Measurements from ENCODE around the gene THOC3. TPM values are rescaled to one million over a fixed set of nuclear protein-coding genes. Genes with fewer than 3 reads are reported as not detected.
"Not testable (repeated sequence)": the region's sequence is repeated elsewhere in the genome, so short reads cannot be mapped to it uniquely, and the experiment has no call there.

Gene THOC3, protein sequence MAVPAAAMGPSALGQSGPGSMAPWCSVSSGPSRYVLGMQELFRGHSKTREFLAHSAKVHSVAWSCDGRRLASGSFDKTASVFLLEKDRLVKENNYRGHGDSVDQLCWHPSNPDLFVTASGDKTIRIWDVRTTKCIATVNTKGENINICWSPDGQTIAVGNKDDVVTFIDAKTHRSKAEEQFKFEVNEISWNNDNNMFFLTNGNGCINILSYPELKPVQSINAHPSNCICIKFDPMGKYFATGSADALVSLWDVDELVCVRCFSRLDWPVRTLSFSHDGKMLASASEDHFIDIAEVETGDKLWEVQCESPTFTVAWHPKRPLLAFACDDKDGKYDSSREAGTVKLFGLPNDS
- 10 to 100 TPM; 16.3 to 46.8 (median 30.4) TPM for total RNA-seq

DNA sequence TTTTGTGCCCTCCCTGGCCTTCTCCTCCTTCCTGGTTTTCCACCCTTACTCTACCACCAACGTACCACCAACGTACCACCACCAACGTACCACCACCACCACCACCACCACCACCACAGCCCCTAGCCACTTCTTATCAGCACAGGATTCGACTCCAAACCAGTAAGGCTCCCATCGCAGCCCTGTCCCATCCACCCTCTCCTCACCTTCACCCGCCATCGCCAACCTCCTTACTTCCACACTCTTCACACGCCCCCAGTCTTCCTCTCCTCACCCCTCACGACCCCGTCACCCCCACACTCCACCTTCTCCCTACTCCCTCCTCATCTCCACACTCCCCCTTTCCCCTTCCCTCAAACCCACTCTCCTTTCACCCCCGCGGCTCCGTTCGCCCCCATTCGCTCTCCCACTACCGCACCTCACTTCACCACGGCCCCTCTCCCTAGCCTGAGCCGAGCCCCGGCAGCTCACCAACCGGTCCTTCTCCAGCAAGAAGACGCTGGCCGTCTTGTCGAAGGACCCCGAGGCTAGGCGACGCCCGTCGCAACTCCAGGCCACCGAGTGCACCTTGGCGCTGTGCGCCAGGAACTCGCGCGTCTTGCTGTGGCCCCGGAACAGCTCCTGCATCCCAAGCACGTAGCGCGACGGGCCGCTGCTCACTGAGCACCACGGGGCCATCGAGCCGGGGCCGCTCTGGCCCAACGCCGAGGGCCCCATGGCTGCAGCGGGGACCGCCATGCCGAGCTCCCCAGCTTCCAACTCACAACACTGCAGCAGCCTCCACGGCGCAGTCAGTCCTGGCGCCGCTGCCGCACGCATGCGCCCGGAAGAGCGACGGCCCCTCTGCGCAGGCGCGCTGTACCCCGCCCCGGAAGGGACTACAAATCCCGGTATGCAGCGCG is at the start of gene THOC3:
THOC3 (minus strand) TSS at position 845 of the 902 bp plus-strand sequence; CDS start at position 738, 107 bp downstream.
- not testable (repeated sequence) for H3K36me3 ChIP-seq, H3K9me3 ChIP-seq, H3K27me3 ChIP-seq, H3K4me1 ChIP-seq
- peak within 1 kb of the TSS in 2 of 4 donors; percentile 52 to 82 for H3K27ac ChIP-seq
- peak in 1 of 2 donors; percentile 54 for TF ChIP-seq POLR2AphosphoS5 (IDR thresholded peaks at IDR 0.05)
- peak; percentile 60 to 96 for DNase-seq
- WGBS, 2 donors: 0 to 2% methylated on average over 24 to 35 of the region's 67 CpGs
- peak; percentile 100 for ATAC-seq (ENCODE audit: low FRiP score in 2 of 2)
- H3K4me3 ChIP-seq: peak within 1 kb of the TSS; percentile 58 to 85 (median 82)

GRCh38 chr5:176017324-176017723 is 49.2 kb upstream of the THOC3 start:
- not testable (repeated sequence) for ATAC-seq (ENCODE audit: low FRiP score in 2 of 2); DNase-seq; H3K9me3 ChIP-seq; H3K4me1 ChIP-seq; H3K27me3 ChIP-seq; H3K36me3 ChIP-seq; H3K4me3 ChIP-seq; H3K27ac ChIP-seq
- no CpG with 5 or more reads among the region's 4 CpGs for WGBS, 2 donors

- H3K4me3 ChIP-seq, H3K4me1 ChIP-seq, H3K9me3 ChIP-seq, H3K27me3 ChIP-seq, H3K36me3 ChIP-seq, H3K27ac ChIP-seq, DNase-seq: not testable (repeated sequence)
- peak; percentile 48 to 73 for ATAC-seq (ENCODE audit: low FRiP score in 2 of 2)
- 83 to 86% methylated on average over 5 to 6 of the region's 6 CpGs for WGBS, 2 donors
Measured at GRCh38 chr5:176014360-176014759, 46.2 kb upstream of the THOC3 start.

GRCh38 chr5:176011088-176011487 is 43.0 kb upstream of the THOC3 start:
- not testable (repeated sequence) for H3K27me3 ChIP-seq; H3K9me3 ChIP-seq; H3K27ac ChIP-seq; H3K4me1 ChIP-seq; ATAC-seq (ENCODE audit: low FRiP score in 2 of 2); H3K36me3 ChIP-seq; H3K4me3 ChIP-seq; DNase-seq
- WGBS, 2 donors: 73 to 95% methylated on average over 4 of the region's 4 CpGs

DNA sequence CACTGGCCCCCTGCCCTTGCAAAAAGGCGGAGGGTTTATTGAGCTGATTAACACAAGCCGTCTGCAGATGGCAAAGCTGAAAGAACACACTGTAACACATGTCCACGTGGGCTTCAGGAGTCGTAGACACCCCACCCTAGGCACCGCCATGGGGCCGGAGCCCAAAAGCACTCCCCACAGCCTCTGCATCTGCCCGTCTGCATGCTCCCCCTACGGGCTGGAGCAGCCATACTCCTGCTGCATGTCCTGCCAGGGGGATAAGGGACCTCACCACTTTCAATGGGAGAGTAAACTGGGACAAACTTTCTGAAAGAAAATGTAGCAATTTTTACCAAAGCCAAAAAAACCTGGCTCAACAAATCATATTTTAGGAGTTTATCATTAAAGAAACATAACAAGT is 42.1 kb upstream of the THOC3 start:
- H3K36me3 ChIP-seq; H3K27ac ChIP-seq; H3K4me1 ChIP-seq; H3K9me3 ChIP-seq; ATAC-seq (ENCODE audit: low FRiP score in 2 of 2); H3K27me3 ChIP-seq; H3K4me3 ChIP-seq: not testable (repeated sequence)
- peak in 1 of 2 donors; percentile 27 for DNase-seq
- WGBS, 2 donors: 83 to 86% methylated on average over 4 to 6 of the region's 8 CpGs

GRCh38 chr5:176007220-176007619 is 39.1 kb upstream of the THOC3 start:
- not testable (repeated sequence) for DNase-seq, H3K27ac ChIP-seq, H3K27me3 ChIP-seq, H3K4me1 ChIP-seq, H3K4me3 ChIP-seq, H3K36me3 ChIP-seq, H3K9me3 ChIP-seq
- peak in 1 of 2 donors; percentile 51 for ATAC-seq (ENCODE audit: low FRiP score in 2 of 2)
- 36 to 48% methylated on average over 3 of the region's 4 CpGs for WGBS, 2 donors

DNA sequence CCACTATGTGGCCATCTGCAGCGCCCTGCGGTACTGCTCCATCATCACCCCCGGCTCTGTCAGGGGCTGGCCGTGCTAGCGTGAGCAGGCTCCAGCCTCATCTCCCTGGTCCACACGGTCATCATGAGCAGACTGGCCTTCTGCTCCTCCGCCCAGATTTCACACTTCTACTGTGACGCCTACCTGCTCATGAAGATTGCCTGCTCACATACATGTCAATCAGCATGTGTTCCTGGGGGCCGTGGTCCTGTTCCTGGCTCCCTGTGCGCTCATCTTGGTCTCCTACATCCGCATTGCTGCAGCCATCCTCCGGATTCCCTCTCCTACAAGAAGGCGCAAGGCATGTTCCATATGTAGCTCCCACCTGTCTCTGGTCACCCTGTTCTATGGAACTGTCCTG is 38.7 kb upstream of the THOC3 start:
- 91 to 93% methylated on average over 6 to 9 of the region's 13 CpGs for WGBS, 2 donors
- H3K27ac ChIP-seq, H3K4me3 ChIP-seq, H3K4me1 ChIP-seq, H3K9me3 ChIP-seq, H3K27me3 ChIP-seq, H3K36me3 ChIP-seq: not testable (repeated sequence)
- peak in 1 of 2 donors; percentile 29 for DNase-seq
- peak in 1 of 2 donors; percentile 11 for ATAC-seq (ENCODE audit: low FRiP score in 2 of 2)

- H3K9me3 ChIP-seq, DNase-seq, H3K4me3 ChIP-seq, H3K27me3 ChIP-seq, H3K27ac ChIP-seq, H3K36me3 ChIP-seq, H3K4me1 ChIP-seq: not testable (repeated sequence)
- peak in 1 of 2 donors; percentile 30 for ATAC-seq (ENCODE audit: low FRiP score in 2 of 2)
- WGBS, 2 donors: 22 to 25% methylated on average over 2 of the region's 6 CpGs
Measured at GRCh38 chr5:175997979-175998378, 29.9 kb upstream of the THOC3 start.

DNA sequence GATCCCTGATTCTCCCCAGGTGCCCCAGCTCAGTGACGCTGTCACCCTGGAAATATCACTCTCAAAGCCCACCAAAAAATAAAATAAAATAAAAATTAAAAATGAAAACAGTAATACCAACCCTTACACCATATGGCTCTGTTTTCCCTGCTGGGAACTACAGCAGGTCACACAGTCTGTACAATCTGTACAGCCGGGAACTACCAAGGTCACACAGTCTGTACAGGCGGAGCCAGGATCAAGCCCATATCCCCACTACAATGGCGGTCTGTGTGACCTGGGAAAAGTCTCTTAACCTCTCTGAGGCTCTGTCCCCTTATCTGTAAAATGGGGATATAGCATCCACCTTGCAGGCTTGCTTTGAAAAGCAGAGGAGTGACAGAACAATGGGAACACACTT is 29.4 kb upstream of the THOC3 start:
- H3K36me3 ChIP-seq; H3K4me3 ChIP-seq; ATAC-seq (ENCODE audit: low FRiP score in 2 of 2); H3K9me3 ChIP-seq; H3K4me1 ChIP-seq; H3K27me3 ChIP-seq; H3K27ac ChIP-seq; DNase-seq: not testable (repeated sequence)
- 88 to 100% methylated on average over 1 of the region's 4 CpGs for WGBS, 2 donors

DNA sequence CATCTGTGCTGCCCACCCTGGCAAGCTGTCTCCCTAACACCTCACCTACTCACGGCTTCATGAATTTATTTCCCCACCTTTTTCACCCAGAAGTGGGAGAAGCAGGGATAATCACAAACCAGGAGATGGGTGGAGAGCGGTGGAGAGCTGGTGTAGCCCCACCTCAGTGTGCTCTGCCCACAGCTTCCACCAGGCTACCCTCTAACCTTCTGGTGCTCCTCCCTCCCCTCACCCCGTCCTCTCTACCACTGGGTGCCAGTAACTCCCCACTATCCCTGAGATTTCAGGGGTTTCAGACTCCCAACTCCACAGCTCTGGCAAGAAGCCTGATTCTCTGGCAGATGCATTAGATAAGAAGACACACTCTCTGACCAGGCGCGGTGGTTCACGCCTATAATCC is 28.7 kb upstream of the THOC3 start:
- not testable (repeated sequence) for H3K4me1 ChIP-seq; DNase-seq; H3K36me3 ChIP-seq; H3K27me3 ChIP-seq; ATAC-seq (ENCODE audit: low FRiP score in 2 of 2); H3K4me3 ChIP-seq; H3K27ac ChIP-seq; H3K9me3 ChIP-seq
- no CpG with 5 or more reads among the region's 6 CpGs for WGBS, 2 donors

DNA sequence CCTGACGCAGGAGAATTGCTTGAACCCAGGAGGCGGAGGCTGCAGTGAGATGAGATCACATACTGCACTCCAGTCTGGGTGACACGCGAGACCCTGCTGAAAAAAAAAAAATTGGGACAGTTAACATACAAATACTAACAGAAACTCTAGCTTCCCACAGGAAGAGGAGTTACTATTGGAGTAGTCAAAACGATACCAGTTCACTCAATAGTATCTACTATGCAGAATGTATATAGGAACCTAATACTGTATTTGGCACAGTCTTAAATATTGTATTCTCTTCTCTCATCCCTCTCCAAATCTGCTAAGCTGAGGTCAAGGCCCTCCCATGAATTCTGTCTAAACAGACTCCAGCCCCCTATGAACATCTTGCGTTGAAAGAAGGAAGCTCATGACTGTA is 27.4 kb upstream of the THOC3 start:
- H3K9me3 ChIP-seq; H3K4me3 ChIP-seq; H3K4me1 ChIP-seq; ATAC-seq (ENCODE audit: low FRiP score in 2 of 2); H3K27me3 ChIP-seq; DNase-seq; H3K27ac ChIP-seq; H3K36me3 ChIP-seq: not testable (repeated sequence)
- WGBS, 2 donors: 84% methylated on average over 5 of the region's 6 CpGs; no CpG with 5 or more reads in 1 of the 2 donors

DNA sequence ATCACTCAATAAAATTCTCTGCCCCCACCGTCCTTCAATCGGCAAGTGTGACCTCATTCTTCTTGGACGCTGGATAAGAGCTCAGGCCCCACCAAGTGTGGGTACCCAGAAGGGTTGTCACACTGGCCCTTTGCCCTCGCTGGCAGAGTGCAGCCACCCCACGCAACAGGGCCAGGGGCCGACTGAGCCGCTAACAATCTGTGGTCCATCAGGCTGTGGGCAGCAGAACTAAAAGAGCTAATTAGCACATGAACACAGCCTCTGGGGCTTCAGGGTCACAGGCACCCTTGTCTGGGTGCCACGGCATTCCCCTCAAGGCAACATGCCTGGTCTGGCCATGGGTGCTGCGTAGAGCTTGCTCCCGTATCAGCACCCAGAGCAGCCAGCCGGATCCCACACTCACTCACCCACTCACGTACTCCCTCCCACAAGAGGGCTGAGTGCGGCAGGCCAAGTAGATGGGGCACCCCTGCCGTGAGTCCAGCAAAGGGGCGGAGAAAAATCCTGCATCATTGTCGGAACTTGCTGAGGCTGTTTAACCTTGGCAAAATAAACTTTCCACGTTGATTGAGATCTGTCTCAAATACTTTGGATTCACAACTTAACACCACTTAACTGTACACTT is 11.4 kb upstream of the THOC3 start:
- WGBS, 2 donors: 14 to 78% methylated on average over 3 to 5 of the region's 17 CpGs
- H3K36me3 ChIP-seq, H3K27ac ChIP-seq, DNase-seq, H3K4me1 ChIP-seq, H3K9me3 ChIP-seq, H3K27me3 ChIP-seq, H3K4me3 ChIP-seq: not testable (repeated sequence)
- ATAC-seq (ENCODE audit: low FRiP score in 2 of 2): peak in 1 of 2 donors; percentile 19

Data from upper lobe of left lung (tissue), 6 donors.